Jurkat, Clone E6-1 (cell line): Measurements from ENCODE around the gene RCL1.
"Not testable (repeated sequence)": the region's sequence is repeated elsewhere in the genome, so short reads cannot be mapped to it uniquely, and the experiment has no call there.

Source experiments
- DNase-seq: peaks from one replicate; pipeline ENCODE4 v3.0.0-alpha.2; 2011; ENCODE audit warnings: low read depth, low spot score
- H3K4me3 ChIP-seq: 2 replicates; pipeline ENCODE4 v1.5.1; 2011; ENCODE audit warnings: mild to moderate bottlenecking, low read length, control low read depth, moderate library complexity

Gene RCL1

DNA sequence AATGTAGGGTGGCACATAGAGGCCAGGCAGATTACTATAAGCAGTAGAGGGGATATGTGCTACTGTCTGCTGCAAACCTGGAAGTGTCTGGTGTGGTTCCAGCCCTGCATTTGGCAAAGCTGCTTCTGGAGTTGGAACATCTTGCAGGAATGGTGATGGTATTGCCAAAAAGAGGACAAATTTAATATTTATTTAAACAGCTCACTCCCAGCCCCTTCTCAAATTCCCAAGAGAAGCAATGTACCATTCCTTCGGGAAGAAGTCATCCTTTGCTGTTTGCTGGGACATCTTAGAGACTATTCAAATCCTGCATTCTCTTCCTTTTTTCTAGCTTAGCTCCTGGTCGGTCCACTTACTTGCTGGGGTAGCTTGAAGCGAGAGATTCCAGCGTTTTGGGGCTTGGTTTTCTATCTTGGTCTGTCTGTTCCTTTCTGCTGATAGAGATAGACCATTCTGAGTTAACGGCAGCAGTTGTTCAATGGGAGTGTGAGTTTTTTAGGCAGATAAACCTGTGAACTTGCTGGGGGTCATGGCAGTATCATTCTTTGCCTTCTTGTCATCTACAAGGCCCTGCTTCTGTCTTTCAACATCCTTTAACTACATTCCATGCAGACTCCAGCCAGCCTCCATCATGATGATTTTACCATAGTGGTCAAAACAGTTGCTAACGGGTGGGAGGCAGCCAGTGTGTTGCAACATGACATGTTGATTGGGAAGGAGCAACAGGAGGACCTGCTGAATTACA, 69.9 kb downstream of the RCL1 start:
- DNase-seq: no peak
- no peak overlapping the region for H3K4me3 ChIP-seq

DNA sequence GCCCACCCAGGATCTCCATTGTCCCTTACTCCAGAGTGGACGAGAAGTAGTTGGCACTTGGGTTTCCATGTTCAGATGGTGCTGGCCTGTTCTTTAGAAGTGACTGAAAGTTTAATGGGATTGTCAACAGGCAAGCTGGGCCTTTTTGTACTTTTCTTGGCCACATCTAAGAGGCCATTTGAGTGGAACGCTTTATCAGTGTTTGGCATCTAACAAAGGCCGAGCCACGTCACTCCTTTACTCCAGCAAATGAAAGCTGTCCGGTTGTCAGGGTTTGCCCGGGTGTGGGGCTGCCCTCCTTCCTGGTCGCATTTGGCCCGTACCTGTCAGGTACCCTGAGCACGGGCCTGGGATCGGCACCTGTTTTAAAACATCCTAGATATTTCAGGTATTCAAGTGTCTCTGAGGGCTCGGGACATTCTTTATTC, 71.5 kb downstream of the RCL1 start:
- DNase-seq: no peak
- H3K4me3 ChIP-seq: no peak overlapping the region

DNA sequence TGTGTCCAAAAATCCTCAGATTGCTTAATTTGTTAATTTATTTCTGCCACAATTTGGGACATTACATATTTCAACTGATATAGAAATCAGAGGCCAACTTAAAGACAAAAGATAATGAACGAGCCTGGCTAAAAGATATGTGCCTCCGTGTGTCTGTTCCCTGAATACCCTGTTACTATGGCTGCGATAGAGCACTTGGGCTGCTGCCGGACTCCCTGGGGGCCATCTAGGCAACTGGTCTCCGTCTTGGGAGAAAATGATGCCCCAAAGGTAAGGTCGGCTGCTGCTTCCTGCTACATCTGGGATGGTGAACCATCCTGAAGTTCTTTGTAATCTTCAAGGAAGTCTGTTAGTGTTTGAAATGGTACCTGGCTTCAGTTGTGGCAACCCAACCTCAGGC, 72.0 kb downstream of the RCL1 start:
- no peak overlapping the region for H3K4me3 ChIP-seq

DNA sequence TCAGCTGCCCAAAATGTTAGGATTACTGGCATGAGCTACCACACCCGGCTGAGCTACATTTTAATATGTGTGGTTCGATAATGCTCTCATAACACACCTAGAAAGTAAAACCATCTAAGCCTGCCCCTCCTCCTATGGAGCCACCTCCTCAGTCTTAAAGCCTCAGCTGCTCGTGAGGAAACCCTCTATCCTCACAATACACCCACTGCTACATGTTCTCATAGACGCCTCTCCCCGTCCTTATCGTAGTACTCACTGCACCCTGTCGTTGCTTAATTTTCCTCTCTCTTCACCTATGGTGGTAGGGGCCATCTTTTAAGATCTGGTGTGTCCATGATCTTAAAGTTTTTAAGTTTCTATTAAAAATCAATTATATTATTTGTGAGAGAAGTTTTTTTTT, 72.9 kb downstream of the RCL1 start:
- no peak overlapping the region for H3K4me3 ChIP-seq
- DNase-seq: no peak

More for the DNA sequence above, 72.0 kb downstream of the RCL1 start:
- no peak for DNase-seq

DNA sequence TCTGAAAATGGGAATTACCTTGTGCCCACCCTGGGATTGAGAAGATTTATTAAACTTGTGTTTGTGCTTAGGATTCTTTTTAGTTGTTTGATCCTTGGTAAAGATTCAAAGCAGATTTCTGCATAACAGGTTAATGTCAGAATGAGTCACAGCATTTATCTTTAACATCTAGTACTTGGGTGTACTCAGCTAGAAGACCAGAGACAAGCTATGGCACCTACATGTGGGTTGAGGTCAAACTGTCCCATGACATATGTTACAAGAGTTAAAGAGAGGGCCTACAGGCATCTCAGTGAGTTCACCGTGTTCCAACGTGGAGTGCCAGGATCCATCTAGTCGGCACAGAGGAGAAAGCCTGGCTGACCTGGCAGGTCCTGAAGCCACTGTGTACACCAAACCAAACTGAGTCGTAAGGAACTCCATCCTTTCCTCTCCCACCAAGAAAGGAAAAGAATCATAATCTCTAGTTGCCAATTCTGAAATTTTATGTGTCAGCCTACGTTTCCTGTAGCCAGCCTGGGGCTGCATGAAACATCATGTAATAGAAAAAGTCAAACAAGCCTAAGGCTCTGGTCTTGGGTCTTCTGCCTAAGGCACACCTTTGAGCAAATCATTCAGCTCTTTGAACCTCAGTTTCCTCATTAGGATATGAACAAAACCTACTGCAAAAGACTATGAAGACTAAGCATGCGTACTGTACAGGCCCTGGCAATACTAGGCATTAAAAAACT, 73.7 kb downstream of the RCL1 start:
- no peak for DNase-seq

DNA sequence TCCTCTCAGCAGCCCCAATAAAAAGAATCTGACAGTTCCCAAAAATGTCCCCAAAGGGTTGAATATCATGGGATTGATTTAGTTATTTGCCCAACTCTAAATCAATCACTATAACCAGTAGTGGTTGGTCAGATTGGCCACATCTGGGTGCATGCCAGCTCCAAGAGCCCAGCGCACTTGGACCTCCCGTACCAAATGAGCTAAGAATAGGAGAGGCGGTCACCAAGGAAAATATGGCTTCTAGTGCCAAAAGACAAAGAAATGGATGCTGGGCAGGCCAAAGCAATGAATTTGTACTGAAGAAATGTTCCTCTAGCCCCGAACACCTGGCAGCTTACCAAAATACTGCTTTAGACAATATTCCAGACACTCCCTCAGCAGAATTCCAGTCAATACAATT, 80.3 kb downstream of the RCL1 start:
- no peak overlapping the region for H3K4me3 ChIP-seq
- no peak for DNase-seq

More for the DNA sequence above, 73.7 kb downstream of the RCL1 start:
- H3K4me3 ChIP-seq: no peak overlapping the region

GRCh38 chr9:4875559-4875958, 82.8 kb downstream of the RCL1 start:
- no peak overlapping the region for H3K4me3 ChIP-seq
- no peak for DNase-seq

- no peak for DNase-seq
- H3K4me3 ChIP-seq: no peak overlapping the region
Observed at GRCh38 chr9:4879115-4879558, 86.4 kb downstream of the RCL1 start.

DNA sequence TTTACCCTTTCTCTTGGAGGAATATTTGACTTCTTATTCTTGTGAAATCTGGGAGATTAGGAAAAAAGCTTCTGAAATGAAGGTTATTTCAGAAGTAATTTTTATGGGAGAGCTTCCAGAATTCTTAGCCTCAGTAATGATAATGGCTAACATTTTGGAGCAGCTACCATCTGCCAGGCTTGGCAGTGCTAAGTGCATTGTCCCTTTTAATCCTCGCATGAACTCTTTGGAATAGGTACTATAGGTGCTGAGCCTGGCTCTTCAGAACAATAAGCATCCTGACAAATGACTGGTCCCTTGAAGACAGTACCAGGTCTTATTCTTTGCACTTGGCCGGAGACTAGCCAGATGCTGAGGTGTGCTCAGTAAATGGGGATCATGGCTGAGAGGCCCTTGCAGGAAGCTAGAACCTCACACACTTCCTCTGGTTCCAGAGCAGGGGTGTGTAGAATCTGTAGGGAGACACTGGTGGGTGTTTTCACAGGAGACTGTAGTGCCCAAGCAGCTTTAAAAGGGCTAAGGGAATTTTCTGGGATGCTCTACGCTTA, 90.7 kb downstream of the RCL1 start:
- no peak overlapping the region for H3K4me3 ChIP-seq
- DNase-seq: no peak

DNA sequence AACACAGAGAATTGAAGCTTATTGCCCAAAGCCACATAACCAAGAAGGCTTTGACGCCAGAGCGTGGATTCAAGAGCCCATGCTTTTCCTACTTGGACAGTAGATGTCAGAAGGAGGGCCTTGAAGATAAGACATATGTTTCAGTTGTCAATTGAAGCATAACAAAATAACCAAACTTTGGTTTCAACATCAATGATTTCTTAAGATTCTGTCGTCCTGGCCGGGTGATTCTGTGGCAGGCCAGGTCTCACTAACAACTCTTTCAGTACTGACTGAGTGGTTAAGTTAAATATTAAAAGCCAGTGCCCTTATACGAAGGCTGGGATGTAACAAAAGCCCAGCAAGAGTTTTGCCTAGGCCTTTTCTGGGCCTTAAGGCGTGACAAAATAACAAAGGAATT, 94.0 kb downstream of the RCL1 start:
- no peak for DNase-seq
- H3K4me3 ChIP-seq: no peak overlapping the region

- no peak overlapping the region for H3K4me3 ChIP-seq
- DNase-seq: no peak
Observed at GRCh38 chr9:4887556-4887955, 94.8 kb downstream of the RCL1 start.

DNA sequence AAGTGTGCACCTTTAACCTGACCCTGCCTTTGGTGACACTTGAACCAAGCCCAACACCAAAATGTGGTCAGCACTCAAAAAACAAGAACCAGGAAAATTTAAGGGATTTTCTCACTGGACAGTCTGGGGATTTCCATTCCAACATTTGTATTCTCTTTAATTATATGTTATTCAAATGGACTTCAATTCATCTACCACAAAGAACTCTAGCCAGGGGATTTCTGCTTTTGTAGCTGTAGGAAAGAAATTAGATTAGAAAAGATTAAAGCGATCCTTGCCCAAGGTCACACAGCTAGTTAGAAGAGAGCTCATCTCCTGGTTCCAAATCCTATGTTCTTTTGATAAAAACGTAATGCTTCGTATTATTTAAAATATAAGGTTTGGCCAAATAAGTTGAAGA, 97.5 kb downstream of the RCL1 start:
- DNase-seq: no peak
- no peak overlapping the region for H3K4me3 ChIP-seq

DNA sequence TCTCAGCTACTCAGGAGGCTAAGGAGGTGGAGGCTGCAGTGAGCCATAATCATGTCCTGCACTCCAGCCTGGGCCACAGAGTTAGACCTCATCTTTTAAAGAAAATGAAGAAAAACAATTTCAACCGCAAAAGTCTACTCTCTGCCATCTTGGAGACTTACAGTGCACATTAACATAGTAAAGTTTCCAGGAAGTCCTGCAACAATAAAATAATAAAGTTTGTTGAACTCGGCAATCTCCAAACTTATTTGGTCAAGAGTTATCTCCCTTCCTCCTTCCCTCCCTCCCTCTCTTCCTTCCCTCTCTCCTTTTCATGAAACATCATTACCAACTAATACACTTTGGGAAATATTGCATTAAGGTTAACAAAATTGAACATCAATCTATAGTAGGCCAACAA, 98.2 kb downstream of the RCL1 start:
- H3K4me3 ChIP-seq: no peak overlapping the region
- DNase-seq: no peak

DNA sequence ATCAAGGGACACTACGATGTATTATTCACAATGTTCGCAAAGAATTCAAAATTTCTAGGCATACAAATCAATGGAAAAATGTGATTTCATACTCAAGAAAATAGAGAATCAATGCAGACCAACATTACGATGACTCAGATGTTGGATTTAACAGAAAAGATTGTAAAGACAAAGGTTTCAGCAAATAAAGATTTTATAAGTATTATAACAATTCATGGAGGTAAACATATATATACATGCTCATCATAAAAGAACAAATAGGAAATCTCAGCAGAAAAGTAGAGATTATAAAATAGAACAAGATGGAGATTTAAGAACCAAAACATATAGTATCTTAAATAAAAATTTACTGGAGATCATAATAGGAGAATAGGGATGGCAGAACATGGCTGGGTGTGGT, 98.9 kb downstream of the RCL1 start:
- DNase-seq: no peak
- no peak overlapping the region for H3K4me3 ChIP-seq

- no peak overlapping the region for H3K4me3 ChIP-seq
- no peak for DNase-seq
Observed at GRCh38 chr9:4892501-4893194, 99.9 kb downstream of the RCL1 start.

GRCh38 chr9:4894076-4894475, 101.3 kb downstream of the RCL1 start:
- no peak for DNase-seq
- H3K4me3 ChIP-seq: no peak overlapping the region

DNA sequence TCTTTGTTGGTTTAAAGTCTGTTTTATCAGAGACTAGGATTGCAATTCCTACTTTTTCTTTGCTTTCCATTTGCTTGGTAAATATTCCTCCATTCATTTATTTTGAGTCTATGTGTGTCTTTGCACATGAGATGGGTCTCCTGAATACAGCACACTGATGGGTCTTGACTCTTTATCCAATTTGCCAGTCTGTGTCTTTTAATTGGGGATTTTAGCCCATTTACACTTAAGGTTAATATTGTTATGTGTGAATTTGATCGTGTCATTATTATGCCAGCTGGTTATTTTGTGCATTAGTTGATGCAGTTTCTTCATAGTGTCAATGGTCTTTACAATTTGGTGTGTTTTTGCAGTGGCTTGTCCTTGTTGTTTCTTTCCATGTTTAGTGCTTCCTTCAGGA, 107.1 kb downstream of the RCL1 start:
- H3K4me3 ChIP-seq, DNase-seq: not testable (repeated sequence)

- not testable (repeated sequence) for H3K4me3 ChIP-seq, DNase-seq
Observed at GRCh38 chr9:4901401-4902134, 108.8 kb downstream of the RCL1 start.

DNA sequence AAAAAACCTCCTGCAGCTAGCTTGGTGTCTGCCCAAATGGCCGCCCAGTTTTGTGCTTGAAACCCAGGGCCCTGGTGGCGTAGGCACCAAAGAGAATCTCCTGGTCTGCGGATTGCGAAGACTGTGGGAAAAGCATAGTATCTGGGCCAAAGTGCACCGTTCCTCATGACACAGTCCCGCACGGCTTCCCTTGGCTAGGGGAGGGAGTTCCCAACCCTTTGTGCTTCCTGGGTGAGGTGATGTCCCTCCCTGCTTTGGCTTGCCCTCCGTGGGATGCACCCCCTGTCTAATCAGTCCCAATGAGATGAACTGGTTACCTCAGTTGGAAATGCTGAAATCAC, 109.4 kb downstream of the RCL1 start:
- H3K4me3 ChIP-seq: no peak overlapping the region
- DNase-seq: no peak
